Cortex of kidney (tissue), 1 donor: Measurements from ENCODE around the gene DCP2.

Experiments used
- DNase-seq: peaks from one replicate; lab custom pipeline; 2025; lab: John Stamatoyannopoulos, UW

The DCP2 gene

DNA sequence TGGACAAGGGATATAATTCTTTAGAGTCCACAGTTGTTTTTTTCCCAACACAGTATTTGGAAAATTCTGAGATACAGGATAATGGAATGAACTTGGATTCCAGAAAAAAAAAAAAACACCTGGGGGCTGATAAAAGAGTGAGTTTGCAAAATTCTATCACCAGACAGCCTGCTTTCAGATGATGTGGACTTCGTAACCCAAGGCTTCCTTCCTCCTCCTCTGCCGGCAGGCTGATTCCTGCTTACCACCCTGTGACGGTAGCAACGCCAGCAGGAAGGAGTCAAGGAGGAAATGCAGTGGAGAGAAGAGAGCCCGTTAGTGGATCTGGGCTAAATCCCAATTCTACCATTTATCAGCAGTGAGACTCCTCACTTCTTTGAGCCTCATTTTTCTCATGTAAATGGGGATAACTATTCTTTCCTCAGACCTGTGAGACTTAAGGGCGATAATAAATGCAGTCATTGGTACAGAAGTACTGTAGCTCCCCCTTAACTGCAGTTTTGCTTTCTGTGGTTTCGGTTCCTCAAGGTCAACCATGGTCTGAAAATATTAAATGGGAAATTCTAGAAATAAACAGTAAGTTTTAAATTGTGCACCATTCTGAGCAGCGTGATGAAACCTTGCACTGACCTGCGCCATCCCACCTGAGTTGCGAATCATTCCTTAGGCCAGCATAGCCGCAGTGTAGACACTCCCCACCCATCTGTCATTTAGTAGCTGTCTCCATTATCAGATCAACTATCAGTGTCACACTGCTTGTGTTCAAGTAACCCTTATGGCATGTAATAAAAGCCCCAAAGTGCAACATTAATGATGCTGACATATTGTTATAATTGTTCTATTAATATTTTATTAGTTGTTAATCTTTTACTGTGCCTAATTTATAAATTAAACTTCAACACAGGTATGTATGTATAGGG lies 71.4 kb downstream of the DCP2 start:
- no peak for DNase-seq

DNA sequence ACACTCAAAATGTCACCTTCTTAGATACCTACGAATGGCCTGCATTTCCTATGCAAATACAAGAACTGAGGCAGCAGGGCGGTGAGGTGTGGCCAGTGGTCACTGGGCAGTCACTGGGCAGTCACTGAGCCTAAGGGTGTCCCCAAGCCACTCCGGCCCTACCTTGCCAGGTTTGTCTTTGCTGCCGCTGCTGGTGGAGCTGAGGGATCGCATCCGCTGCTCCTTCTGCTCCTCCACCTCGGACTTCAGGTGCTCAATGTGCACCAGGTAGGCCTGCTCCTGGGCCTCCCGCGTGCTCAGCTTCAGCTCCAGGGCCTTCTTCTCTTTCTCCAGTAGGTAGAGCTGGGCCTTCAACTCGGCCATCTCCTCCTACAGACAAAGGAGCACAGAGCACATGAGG lies 72.3 kb downstream of the DCP2 start:
- no peak for DNase-seq

DNA sequence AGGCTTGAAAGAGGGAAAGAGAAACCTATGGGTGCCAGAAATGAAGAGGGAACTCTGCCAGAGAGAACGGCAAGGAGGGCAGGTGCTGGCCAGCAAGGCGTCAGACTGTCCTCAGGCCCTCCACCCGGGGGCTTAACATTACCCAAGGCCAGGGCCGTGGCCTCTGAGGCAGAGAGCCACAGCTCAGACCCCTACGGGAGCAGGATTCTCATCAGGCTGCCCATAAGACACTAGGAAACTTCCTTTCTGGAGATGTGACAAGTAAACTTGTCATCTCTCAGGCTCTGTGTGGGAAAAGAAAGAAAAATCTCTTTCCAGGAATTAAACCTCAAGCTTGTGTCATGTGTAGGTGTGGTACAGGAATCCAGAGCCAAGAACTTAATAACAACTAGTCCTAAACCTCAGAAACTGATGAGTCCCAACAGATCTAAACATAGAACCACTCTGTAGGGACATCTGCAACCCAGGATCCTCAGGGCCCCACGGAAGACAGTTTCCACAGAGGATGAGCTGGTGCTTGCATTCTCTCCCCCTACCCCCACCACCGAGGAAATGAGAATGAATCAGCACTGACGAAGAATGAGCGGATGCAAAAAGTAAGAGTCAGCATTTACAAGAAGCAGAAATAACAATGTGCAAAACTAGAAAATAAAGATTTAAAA lies 74.3 kb downstream of the DCP2 start:
- DNase-seq, result no peak

DNA sequence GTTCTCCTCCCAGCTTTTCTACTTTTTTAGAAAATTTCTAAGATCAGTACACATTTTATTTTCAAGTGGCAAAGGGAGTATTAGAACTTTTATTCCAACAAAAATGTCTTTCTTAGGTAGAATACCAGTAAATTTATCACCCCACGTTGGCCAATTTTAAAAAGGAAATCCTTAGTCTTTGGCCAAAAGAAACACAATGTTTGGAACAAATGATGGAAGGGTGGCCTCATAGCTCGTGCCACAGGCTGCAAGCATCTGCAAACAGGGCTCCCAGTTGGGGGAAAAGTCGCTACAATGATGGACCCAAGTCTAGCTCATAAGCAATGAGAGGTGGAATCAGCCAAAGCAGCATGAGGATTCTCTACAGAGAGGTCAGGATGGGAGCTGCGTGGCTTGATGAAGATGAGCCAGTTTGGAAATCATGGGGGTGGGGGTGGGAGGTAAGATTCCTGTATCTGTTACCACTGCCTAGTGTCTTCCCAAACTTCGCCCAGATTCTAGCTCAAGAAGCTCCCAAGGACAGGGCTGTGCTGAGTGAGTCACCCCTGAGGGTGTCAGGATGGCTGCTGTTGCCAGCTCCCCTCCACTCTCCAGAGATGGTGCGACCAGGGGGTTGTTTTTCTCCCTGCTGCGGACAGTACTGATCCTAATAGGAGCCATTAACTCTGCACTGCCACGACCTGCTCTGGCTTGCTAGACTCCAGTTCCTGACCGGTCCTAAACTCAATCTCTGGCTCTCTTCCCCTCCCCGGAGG lies 75.6 kb downstream of the DCP2 start:
- no peak for DNase-seq

DNA sequence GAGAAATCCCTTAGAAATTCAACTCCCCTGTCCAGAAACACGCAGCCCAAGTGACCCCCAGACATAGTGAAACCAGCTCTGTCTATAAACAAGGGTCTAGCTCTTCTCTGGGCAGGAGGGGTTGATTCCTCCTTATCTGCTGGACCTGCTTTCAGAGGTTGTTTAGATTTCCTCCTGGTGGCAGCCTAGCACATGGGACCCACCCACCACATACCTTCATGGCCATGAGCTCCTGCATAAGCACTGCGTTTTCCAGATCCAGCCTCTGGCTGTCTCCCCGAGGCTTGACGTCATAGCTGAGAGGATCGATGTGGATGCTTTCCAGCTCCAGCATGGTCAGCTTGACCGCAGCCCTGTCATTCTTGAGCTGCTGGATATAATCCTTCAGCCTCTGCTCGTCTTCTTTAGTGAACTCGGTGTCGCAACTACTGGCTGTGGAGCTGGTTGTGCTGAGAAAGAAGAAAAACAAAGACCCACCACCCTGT lies 77.0 kb downstream of the DCP2 start:
- DNase-seq, result no peak

DNA sequence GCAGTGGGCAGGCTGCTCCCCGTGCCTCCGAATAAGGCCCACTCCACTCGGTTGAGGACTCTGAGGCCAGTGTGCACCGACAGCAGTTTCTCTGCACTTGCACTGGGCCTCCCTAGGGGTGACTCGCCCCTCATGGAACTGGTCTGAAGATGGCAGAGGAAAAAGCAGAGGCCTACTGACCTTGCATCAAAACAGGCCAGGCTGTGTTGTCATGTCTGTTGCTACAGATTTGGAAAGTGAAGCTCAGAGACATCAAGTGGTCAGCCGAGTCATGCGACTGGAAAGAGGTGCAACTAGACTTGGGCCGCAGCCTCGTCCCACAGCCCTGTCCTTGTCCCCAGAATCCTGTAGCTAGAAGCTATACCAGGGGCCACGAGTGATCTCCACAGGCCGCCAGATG lies 78.3 kb downstream of the DCP2 start:
- DNase-seq, result no peak

DNA sequence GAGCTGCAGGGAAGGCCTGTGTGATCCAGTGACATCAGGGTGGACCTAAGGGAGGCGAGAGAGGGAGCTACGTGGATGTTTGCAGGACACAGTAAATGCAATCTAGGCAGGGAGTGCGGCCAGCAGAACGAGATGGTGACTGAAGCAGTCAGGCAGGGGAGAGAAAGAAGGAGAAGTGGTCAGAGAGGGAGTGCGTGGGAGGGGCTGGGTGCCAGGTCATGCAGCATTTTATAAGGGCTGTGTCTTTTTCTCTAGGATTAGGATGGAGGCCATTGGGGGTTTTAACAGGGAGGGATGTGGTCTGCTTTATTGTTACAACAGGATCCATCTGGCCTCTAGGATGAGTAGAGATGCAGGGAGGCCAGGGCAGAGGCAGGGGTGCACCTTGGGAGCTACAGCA lies 80.4 kb downstream of the DCP2 start:
- no peak for DNase-seq

DNA sequence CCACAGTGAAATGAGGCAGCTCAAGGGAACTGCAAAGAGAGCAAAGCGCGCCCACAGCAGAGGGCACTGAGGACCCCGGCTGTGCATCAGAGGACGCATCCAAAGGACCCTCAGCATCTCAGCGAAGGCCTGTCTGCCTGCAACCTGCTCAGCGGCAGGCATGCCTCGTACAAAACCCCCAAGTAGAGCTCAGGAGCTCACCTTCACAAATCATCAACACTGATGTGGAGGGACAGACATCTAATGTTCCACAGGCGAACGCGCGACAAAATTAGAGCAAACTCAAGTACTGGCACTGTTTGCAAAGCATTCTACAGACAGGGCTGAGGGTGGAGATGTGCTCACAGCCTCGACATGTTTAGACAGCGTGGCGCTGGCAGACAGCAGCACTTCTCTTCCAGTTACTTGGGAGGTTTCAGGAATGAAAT lies 81.0 kb downstream of the DCP2 start:
- no peak for DNase-seq

DNA sequence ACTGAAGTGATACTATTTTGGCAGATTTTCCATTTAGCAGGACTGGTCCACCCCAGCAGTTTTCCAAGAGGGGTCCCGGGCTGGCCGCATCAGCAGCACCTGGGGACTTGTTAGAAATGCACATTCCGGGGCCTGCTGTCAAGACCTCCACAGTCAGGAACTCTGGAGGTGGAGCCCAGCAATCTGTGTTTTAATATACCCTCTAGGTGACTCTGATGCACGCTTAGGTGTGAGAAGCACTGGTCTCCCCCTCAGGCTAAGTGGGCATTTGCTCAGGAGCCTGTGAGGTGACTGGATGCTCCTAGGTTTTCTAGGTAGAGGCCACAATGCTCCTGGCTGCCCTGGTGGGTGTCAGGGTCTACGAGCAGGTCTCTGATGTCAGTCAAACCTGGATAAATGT lies 81.7 kb downstream of the DCP2 start:
- no peak for DNase-seq

DNA sequence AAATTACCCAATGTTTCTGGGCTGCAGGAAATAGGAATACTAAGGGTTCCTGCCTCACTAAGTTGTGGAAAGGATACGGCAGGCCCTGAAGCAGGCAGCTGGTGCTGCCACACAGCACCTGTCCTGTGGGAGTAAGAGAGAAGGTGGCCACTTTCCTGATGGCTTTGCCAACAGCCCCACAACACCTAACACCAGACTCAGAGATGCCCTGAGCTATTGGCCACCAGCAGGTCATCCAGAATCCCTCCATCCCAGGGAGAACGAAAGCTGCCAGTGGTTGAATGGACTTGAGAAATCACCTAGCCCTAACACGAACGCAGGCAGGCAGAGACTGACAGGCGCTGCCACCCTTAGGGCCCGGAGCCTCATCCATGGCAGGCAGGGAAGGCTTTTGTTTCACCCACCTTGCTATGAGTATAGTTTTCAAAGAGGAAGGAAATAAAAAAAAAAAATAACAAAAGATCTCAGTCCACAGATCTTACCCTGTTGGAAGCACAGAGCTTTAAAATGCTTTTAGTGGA lies 82.2 kb downstream of the DCP2 start:
- no peak for DNase-seq

DNA sequence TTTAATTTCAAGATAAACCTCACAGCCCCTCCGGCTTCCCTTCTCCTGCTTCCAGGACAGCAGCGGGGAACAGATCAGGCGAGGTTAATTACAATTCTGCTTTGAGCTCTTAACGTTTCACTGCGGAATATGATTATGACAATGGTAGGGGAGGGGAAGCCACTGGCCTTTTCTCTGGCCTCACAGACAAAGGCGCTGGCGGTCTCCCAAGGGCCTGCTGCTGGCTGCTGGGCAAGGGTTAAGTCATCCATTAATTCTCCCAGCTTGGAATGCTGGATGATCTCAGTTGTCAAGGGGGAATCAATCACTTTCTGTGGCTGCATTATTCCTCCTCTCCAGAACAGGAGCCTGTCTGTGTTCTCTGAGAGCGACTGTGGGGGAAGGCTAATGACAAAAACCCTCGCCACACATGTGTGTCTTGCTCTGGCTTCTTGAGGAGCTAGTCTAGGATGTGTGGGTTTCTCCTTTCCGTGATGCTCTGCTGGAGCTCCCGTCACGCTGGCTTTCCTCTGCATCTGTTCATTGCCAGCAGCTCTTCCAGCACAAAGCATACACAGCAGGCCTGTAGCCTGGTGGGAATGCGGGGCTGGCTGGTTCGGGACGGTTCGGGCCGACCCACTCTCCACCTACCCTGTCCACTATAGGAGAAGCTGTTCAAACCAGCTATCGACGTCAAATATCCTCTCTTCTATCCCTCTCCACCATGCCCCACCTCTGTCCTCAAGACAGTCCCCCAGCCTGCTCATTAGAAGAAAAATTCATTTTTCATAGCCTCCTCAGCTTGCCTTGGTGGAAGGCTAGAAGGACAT lies 82.8 kb downstream of the DCP2 start:
- DNase-seq, result no peak

DNA sequence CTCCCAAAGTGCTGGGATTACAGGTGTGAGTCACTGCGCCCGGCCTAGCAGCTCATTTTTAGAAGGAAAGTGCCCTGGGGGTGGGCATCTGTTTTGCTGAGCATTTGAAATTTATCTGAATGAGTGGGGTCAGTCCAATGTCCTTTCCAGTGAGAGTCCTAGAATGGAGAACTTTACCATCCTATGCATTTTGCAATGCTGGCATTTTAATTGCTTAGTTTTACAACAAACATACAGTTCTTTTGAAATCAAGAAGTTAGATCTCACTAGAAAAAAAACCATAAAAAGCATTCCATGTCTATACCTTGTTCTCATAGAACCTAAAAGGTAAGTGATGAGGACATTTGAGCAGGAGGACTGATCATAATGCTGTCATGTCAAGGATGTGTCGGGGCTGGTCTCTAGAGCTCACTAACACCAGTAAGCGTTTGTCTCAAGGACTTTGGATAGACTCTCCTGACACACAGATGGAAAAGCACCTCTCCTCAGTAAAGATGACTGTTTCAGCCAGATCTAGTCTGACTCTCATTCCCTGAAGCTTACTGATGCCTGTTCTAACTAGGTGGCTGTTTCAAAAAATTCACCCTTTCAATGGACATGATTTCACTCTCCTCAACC lies 83.9 kb downstream of the DCP2 start:
- no peak for DNase-seq

DNA sequence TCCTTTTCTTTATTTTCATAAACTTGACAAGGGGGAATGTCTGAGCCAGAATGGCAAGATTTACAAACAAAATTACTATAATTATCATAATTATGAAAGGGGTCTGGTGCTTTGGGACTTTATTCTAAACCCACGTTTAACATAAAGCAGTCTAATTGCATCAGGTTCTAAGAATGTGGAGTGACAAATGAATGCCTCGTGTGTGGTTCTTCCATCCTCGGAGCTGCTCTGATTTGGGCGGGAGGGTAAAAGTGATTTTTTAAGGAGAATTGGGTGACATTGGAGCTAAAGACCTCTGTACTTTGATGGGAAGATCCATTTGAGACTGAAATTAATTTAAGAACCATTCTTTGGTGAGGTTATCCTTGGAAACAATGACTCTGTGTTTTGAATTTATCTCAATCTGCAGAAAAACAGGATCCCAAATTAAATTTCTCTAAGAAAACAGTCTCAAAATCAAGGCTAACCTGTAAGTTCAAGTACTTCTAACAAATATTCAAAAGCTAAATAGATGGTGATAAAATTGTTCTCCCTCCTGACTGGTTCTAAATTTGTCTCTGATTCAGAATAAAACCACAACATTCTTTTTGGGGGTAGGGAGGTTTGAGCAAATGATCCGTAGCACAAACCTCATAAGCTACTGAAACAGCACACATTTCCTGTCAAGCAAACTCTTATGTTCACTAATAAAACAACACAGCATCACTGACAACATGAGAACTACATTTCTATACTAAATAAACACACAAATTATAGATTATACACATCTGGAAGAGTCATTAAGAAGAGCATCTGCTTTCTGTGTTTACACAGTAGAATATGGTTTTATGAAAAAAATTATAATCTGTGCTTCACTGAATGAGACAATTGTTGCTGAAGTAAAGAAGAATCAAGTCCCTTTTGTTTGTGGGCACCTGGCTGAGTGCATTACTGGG lies 85.5 kb downstream of the DCP2 start:
- no peak for DNase-seq

DNA sequence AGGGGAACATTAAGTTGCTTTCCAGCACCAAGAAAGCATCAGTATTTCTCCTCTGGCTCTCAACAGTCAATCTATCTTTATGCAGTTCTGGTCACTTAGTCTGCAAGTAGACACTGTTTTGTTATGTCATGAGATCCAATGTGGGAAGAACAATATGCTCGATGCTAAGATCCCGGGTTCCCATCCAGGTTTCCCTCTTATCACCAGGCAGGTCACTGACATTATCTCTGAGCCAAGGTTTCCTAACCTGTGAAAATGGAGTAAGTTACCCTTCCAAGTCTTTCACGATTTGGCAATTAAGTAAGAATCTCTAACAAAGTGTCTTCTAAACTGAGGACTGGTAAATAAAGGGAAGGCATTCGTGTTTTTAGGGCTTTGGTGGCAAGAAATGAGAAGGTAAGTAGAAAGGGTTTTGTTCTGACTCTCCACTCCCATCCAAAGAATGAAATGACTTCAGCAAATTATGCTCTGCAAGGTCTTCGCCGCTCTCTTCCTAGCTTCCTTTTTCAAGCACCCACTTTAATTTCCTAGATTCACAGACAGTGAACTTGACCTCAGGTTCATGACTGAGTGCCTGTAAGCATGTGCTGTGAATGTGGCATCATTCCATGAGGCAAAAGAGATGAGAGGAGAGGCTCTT lies 86.4 kb downstream of the DCP2 start:
- DNase-seq, result no peak

DNA sequence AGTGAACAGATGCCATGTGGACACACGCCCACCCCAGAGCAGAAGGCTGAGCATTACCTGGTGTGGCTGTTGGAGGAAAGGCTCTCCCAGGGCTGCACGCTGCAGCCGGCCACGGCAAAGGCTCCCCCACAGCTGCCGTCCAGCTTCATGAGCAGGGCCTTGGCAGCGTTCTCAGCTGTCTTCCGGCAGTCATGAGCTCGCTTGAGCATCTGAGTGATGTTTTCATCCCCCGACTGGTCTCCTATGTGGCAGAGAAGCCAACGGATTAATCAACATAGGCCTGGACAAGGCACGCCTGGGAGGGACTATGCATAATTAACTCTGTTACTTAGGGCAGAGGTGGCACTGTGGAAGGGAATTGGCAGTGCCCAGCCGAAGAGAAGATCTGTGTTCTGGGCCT lies 87.3 kb downstream of the DCP2 start:
- no peak for DNase-seq

DNA sequence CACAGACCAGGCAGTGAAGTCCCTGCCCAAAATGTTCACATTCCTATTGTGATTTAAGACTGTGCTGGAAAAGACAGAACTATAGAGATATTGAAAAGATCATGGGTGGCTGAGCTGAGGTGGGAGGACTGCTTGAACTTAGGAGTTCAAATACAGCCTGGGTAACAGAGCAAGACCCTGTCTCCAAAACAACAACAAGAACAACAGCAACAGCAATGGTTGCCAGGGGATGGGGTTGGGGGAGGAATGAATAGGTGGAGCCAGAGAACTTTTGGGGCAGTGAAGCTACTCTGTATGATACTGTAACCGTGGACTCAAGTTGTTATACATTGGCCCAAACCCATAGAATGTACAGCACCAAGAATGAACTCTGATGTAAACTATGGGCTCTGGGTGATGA lies 88.2 kb downstream of the DCP2 start:
- DNase-seq, result no peak

DNA sequence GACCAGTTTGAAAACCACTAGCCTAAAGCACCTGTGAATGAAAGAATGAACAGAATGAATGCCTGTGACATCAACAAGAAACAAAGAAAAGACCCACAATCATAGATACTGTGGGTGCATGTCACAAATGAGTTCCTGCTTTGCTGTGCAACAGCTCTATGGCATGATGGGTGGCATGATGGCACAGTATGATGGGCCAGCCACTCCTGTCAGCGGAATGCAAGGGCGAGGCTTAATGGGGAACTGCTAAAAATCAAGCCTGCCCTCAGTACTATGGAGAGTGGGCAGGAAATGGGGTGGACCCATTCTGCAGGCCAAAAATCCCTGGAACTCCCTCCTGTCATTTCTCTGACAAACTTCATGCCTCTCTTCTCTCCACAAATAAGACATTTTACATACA lies 89.0 kb downstream of the DCP2 start:
- no peak for DNase-seq

DNA sequence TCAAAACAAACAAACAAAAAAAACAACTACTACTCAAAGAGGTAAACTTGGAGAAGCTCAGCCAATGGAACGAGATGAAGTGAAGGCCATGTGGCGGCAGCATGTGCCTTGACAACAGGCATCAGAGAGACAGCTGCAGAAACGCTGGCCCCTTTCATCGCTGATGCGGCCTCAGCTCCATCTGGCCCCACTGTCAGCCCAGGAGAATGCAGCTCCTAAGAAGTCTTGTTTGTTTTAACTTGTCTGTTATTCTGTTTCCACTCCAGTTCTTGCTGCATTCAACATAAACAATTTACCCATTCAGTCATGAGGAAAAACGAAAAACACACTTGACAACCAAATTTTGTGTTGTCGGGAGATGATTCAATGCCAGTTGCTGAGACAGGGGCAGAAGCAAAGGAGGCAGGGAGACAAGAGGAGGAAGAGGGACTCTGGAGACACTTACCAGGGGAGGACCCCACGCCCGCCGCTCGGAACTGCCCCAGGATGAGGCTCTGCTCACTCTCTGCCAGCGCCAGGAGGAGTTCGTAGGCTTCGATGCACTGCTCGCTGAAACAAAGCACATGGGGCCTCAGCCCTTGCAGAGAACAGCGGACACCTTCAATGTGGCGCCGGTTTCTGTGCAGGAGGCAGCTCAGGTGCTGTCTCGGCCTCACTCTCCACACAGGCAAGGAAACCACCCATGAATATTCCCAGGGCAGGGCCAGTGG lies 91.2 kb downstream of the DCP2 start:
- no peak for DNase-seq

DNA sequence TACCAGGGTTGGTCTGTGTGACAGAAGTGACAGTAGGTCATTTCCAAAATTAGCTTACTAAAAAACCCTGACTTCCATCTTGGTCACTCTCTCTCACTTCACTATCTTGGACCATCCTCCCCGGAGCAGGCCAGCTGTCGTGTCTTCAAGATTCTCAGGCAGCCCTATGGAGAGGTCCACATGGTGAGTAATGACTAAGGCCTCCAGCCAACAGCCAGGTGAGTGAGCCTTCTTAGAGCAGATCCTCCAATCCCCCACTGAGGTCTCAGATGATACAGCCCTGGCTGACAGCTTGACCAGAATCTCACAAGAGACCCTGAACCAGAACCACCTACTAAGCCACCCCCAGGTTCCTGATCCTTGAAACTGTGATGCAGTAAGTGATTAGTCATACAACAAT lies 92.0 kb downstream of the DCP2 start:
- DNase-seq, result no peak
